GM20000 (cell line): ENCODE measurements around the gene KRT20.

ENCODE experiments used
- DNase-seq: peaks from one replicate; pipeline ENCODE4 v3.0.0; 2012; ENCODE audit warnings: low spot score
- TF ChIP-seq, protein P1 (sequence below): IDR thresholded peaks from 2 replicates; pipeline ENCODE4 v1.5.1; 2012; ENCODE audit warnings: mild to moderate bottlenecking, control low read depth; ENCODE audit errors: extremely low read depth, missing control alignments

KRT20 gene

DNA sequence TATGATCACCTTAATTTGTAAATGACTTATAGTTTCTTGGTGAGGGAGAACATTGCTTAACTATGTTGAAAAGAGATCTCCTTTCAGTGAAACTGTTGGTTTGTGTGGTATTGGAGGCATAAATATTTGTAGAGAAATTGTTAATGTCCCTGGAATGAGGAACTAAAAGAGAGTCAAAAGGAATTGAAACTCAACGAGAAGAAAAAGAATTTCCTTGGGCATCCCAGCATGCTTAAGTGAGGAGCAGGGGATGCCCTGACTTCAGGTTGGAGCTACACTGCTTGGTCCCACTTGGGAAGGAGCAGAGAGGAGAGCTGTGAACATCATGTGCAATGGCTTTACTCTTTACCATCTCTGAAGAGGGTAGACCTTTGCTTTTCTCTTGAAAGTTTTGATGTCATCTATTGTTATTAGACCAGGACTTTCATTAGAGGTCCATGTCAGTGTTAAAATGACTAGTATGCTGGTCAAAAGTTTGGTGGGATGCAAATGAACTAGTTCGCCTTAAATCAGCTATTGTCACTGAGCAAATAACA, 30.7 kb upstream of the KRT20 start:
- TF ChIP-seq, protein P1, sequence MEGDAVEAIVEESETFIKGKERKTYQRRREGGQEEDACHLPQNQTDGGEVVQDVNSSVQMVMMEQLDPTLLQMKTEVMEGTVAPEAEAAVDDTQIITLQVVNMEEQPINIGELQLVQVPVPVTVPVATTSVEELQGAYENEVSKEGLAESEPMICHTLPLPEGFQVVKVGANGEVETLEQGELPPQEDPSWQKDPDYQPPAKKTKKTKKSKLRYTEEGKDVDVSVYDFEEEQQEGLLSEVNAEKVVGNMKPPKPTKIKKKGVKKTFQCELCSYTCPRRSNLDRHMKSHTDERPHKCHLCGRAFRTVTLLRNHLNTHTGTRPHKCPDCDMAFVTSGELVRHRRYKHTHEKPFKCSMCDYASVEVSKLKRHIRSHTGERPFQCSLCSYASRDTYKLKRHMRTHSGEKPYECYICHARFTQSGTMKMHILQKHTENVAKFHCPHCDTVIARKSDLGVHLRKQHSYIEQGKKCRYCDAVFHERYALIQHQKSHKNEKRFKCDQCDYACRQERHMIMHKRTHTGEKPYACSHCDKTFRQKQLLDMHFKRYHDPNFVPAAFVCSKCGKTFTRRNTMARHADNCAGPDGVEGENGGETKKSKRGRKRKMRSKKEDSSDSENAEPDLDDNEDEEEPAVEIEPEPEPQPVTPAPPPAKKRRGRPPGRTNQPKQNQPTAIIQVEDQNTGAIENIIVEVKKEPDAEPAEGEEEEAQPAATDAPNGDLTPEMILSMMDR = no peak
- DNase-seq = peak; percentile 31

DNA sequence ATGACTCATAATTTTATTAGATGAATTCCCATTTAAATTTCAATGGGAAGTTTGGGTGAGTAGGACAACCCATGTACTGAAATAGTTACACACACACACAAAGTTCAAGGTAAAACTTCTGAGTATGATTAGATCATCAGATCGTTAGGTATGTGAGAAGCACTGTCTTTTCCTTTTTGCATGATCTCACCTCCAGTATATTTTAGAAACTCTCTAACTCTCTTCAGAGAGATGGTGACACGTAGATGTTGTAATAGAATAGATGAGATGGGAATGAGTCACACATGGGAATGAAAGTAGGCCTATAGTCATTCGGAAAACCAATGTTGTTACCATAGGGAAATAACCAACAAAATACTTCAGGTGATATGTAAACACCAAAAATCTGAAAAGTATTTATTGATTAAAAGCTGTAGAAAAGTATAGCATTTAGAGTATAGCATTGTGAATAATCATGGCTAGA, 30.2 kb upstream of the KRT20 start:
- DNase-seq = peak; percentile 39
- TF ChIP-seq, protein P1 = no peak

DNA sequence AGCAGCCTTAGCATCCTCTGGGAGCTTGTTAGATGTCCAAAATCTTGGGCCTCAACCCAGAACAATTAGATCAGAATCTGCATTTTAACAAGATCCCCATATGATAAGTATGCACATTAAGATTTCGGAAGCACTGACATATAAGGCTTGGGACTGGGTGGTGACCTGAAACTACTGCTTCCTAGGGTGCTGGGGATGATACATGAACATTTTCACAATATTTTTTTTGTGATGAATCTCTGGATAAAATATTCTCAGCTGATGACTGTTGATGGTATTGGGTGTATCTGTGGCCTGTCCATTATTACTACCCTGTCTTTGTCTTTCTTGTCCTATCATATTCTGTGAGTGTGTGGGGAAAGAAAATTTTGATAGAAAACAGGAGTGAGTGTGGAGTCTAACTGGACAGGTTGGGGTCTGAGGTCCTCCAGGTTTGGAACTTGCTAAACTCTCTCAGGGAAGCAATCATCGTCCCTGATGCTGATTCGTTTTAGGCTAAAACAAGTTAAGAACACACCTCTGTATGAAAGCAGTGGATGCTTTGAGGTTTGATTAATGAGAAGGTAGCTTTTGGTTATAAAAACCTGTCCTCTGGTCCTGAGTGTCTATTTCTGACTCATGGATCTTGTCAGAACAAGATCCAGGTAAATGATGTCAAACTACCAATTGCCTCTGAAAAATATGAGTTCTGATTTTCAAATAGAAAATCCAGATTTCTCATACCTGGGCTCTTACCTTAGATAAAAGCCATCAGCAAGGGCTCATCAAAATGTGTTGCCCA, 29.2 kb upstream of the KRT20 start:
- TF ChIP-seq, protein P1 = no peak
- DNase-seq = no peak

DNA sequence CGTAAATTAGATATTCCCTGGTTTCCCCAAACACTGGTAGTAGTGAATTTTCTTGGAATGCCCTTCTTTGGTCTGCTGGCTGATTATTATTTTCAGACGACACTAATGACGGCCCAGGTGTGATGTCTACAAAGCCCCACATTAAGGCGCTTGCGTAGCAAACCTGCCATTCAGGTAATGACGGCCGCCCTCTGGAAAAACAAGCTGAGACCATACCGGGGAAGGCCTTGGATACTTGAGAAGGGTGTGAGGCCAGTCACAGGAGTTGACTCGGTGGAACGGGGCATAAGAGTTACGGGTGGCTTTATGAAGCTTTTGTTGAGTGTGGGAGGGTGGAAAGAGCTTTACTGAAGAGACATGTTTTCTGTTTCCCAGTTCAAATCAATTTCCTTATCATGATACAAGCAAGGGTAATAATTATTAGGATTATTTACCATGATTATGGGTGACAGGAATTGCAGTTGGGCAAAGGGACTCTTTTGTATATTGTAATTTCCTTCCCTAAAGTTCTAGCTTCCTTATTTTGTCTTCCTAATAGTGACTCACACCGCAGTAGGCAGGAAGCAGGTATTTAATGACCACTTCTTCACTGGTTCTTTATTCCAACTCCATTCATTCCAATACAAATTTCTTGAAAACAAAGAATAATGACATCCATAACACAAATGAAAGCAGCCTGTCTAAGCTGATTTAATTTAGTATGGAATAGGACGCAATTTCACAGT, 27.6 kb upstream of the KRT20 start:
- no peak for DNase-seq

DNA sequence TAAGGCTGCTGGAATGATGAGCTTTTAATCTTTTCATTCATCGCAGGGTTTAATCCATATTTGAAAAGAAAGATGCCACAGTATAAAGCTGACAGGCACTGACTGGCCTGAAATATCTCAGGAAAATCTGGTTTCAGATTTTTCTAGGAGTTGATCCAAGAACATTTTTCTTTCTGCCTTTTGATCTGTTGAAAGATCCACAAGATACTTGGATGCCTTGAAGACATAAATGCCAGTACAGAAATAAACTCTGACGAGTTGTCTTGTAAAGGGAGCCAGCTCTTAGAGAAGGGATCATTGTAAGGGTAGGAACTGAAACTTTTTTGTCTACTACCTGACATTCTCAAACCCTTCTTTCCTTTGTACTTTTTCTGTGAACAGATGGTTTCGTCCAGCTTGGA, 25.4 kb upstream of the KRT20 start:
- TF ChIP-seq, protein P1 = no peak
- no peak for DNase-seq

More for the DNA sequence above, 27.6 kb upstream of the KRT20 start:
- TF ChIP-seq, protein P1 = no peak

DNA sequence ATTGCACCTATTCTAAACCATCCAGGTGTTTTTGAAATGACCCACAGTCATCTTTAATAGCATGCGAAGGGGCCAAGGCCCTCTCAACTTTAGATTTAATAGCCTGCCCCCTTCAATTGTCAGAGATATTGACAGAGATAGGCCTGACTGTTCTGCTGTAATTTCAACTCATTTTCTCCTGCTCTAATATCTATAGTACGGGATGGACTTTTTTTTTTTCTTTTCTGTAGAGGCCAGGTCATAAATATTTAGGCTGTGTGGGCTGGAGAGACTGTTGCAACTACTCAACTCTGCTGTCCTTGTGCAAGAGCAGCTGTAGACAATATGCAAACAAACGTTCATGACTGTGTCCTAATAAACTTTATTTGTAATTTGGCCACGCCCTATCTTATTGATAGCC, 24.7 kb upstream of the KRT20 start:
- TF ChIP-seq, protein P1 = no peak
- no peak for DNase-seq

DNA sequence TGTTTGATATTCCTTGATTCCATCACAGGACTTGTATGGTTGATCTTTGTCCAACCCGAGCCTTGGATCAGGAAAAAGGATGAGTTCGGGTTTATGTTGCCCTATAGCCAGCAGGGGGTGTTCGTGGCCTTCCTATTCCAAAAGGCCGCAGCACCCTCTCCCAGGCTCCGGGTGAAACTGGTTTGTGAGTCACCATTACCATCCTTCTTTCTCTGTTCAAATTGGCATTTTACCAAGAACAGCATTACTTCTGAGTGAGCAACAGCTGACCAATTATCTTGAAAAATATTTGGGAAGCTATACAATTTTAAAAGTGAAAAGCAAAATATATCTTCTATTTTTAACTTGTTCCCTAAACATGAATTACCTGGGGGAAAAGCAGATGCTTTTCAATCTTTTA, 24.3 kb upstream of the KRT20 start:
- TF ChIP-seq, protein P1 = peak; percentile 59
- peak; percentile 56 for DNase-seq
